ENCODE results near the gene RCOR1. TPM values are rescaled to one million over a fixed set of nuclear protein-coding genes. Genes with fewer than 3 reads are reported as not detected.

RCOR1 gene
- total RNA-seq, 1 donor from 2014 or later, result 8.1 TPM

DNA sequence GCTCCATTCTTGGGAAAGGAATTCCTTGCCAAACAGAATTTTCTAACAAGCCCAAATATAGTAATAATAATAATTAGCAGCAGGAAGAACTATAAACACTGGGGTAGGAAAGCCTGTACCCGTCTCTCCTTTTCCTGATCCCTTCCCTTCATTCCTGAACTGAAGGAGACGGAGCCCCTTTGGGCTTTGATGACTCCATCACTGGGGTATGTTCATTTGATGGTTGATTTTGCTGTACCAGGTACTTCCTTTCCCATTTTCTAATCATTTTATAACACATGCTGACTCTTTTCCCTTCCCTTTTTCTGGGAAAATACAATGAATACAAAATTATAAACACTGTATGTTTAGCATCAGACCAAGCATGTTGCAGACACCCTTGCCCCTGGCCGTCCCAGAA is 3.6 kb upstream of the RCOR1 start:
- TF ChIP-seq, protein P1, sequence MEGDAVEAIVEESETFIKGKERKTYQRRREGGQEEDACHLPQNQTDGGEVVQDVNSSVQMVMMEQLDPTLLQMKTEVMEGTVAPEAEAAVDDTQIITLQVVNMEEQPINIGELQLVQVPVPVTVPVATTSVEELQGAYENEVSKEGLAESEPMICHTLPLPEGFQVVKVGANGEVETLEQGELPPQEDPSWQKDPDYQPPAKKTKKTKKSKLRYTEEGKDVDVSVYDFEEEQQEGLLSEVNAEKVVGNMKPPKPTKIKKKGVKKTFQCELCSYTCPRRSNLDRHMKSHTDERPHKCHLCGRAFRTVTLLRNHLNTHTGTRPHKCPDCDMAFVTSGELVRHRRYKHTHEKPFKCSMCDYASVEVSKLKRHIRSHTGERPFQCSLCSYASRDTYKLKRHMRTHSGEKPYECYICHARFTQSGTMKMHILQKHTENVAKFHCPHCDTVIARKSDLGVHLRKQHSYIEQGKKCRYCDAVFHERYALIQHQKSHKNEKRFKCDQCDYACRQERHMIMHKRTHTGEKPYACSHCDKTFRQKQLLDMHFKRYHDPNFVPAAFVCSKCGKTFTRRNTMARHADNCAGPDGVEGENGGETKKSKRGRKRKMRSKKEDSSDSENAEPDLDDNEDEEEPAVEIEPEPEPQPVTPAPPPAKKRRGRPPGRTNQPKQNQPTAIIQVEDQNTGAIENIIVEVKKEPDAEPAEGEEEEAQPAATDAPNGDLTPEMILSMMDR (conservative IDR thresholded peaks at IDR 0.05; ENCODE audit: low read depth, low read length), result no peak
- no peak for DNase-seq (ENCODE audit: low read depth)
- no peak overlapping the region for H3K4me3 ChIP-seq (ENCODE audit: low read depth, low read length)

DNA sequence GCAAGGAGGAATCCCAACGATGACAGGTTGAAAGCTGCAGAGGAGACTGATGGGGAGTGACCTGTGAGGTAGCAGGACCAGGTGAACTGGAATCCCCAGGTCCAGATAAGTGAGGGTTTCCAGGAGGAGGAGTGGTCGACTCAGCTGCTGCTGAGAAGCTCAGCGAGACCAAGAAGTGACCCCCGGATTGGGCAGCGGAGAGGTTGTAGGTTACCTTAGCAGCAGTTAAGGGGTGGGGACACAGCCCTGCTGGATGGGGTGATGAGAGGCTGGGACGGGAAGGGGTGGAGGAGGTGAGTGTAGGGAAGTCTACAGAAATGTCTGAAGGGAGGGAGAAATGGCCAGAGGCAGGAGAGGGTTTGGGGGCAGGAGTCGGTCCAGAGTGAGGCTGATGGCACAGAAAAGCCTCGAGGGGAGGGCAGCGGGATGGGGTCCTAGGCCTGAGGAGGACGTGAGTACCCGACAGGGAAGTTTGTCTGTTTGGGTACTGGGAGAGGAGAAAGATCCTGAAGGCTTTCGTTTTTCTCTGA is 2.6 kb upstream of the RCOR1 start:
- H3K4me3 ChIP-seq (ENCODE audit: low read depth, low read length), result no peak overlapping the region
- DNase-seq (ENCODE audit: low read depth), result no peak
- TF ChIP-seq, protein P1 (conservative IDR thresholded peaks at IDR 0.05; ENCODE audit: low read depth, low read length), result no peak

DNA sequence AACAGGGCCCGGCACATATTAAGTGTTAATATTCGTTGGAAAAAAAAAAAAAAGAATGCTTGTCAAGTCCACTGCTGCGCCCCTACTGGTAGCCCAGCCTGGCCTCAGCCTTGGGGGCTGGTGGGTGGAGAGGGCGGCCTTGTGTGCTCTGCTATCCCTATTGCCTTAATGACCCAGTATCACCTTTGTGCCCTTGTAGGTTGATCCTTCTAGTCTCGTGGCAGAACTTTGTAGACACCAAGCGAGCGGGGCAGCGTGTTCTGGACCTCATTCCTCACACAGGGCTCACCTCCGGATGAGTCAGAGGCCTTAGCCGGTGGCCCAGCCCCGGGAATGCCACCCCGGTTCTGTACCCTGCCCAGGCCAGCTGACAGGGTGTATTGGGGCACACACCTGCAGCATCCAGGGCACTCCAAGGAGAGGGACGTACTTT is 1.8 kb upstream of the RCOR1 start:
- no peak for DNase-seq (ENCODE audit: low read depth)
- TF ChIP-seq, protein P1 (conservative IDR thresholded peaks at IDR 0.05; ENCODE audit: low read depth, low read length), result peak; percentile 73
- H3K4me3 ChIP-seq (ENCODE audit: low read depth, low read length), result peak overlapping the region; percentile 66

DNA sequence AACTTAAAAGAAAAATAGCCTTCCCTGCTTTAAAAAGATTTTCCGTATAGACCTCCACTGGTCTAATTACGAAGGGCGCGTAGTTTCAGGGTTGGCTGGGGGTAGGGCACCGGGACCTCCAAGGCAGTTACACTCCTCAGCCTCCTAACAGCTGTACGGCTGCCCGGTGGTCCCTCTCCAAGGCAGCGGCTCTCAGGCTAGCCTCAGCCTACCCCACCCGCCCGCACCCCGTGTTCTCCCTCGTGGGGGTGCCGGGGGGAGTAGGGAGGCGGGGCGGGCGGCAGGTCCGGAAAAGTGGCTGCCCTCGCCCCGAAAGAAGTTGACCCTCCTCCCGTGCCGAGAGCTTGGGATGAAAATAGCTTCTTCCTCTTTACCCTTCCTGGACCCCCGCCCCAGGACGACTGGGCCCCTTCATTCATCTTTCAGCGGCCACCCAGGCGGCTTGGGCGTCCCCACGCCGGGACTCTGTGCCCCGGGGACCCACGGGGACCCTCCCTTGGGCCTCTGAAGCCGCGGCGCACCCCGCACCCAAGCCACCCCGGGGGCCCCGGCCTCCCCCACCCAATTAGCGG is 991 bp upstream of the RCOR1 start:
- H3K4me3 ChIP-seq (ENCODE audit: low read depth, low read length), result peak overlapping the region; percentile 66
- no peak for DNase-seq (ENCODE audit: low read depth)
- TF ChIP-seq, protein P1 (conservative IDR thresholded peaks at IDR 0.05; ENCODE audit: low read depth, low read length), result no peak

DNA sequence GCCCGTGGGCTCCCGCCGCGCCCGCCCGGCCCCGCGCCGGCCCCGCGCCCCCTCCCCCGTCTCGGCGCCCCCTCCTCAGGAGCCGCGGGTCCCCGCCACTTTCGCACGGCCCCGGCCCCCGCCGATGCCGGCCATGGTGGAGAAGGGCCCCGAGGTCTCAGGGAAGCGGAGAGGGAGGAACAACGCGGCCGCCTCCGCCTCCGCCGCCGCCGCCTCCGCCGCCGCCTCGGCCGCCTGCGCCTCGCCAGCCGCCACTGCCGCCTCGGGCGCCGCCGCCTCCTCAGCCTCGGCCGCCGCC is 263 bp downstream of the RCOR1 start:
- TF ChIP-seq, protein P1 (conservative IDR thresholded peaks at IDR 0.05; ENCODE audit: low read depth, low read length), result no peak
- H3K4me3 ChIP-seq (ENCODE audit: low read depth, low read length), result peak overlapping the region; percentile 96
- no peak for DNase-seq (ENCODE audit: low read depth)

DNA sequence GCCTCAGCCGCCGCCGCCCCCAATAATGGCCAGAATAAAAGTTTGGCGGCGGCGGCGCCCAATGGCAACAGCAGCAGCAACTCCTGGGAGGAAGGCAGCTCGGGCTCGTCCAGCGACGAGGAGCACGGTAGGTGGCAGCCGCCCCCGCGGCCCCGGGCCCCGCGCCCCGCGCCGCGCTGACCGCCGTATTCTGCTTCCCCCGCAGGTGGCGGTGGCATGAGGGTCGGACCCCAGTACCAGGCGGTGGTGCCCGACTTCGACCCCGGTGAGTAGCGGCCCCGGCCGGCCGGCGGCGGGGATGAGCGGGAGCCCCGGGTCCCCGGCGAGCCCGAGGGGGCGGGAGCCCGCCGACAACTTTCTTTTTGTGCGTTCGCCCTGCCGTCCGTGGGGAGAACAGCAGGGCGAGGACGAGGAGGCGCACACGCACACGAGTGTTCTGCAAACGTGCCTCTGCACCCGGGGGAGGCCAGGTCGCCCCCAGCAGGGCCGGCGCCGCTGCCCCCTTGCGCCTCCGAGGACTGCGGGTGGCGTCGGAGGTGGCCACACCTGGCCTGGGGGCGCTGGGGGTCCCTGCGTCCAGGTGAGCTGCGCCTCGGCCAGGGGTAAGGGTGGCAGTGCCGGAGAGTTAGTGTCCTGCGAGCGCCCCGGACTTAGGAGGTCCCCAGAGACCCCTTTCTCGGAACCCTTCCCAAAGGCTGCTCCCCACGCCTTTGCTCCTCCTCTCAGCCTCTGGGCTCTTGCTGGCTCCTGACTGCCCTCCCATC is 794 bp downstream of the RCOR1 start:
- H3K4me3 ChIP-seq (ENCODE audit: low read depth, low read length), result peak overlapping the region; percentile 96
- no peak for DNase-seq (ENCODE audit: low read depth)
- TF ChIP-seq, protein P1 (conservative IDR thresholded peaks at IDR 0.05; ENCODE audit: low read depth, low read length), result peak; percentile 24

DNA sequence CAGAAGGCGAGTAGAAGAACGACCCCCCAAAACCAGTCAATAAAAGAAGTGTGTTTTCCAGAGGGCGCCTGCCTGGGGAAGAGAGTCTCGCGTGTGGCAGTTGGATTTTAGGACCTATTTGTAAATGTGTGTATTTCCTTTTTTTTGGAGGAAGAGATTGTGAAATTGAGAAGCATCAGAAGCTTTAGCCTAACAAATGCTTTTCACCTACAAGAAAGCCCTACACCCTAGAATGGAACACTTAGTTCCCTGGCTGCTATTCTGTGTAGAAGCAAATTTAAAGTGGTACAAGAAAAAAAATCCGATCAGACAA is 1.3 kb downstream of the RCOR1 start:
- H3K4me3 ChIP-seq (ENCODE audit: low read depth, low read length), result peak overlapping the region; percentile 96
- DNase-seq (ENCODE audit: low read depth), result no peak
- TF ChIP-seq, protein P1 (conservative IDR thresholded peaks at IDR 0.05; ENCODE audit: low read depth, low read length), result no peak

Data from epithelial cell of proximal tubule (primary cell).